22Rv1 (cell line): Measurements from ENCODE around the gene SYNCRIP.

ENCODE experiments used
- ZFX ChIP-seq: fragments of 450-650 bp; IDR thresholded peaks from 2 replicates; pipeline ENCODE4 v1.6.1; 2017; ENCODE audit warnings: antibody characterized with exemption, borderline replicate concordance
- TF ChIP-seq, protein P1 (sequence below): fragments of 450-650 bp; IDR thresholded peaks from 2 replicates; pipeline ENCODE4 v1.5.1; 2017; ENCODE audit warnings: mild to moderate bottlenecking

GRCh38 chr6:85637579-85637978 lies 5.1 kb downstream of the SYNCRIP start:
- TF ChIP-seq, protein P1, sequence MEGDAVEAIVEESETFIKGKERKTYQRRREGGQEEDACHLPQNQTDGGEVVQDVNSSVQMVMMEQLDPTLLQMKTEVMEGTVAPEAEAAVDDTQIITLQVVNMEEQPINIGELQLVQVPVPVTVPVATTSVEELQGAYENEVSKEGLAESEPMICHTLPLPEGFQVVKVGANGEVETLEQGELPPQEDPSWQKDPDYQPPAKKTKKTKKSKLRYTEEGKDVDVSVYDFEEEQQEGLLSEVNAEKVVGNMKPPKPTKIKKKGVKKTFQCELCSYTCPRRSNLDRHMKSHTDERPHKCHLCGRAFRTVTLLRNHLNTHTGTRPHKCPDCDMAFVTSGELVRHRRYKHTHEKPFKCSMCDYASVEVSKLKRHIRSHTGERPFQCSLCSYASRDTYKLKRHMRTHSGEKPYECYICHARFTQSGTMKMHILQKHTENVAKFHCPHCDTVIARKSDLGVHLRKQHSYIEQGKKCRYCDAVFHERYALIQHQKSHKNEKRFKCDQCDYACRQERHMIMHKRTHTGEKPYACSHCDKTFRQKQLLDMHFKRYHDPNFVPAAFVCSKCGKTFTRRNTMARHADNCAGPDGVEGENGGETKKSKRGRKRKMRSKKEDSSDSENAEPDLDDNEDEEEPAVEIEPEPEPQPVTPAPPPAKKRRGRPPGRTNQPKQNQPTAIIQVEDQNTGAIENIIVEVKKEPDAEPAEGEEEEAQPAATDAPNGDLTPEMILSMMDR, result no peak
- TF ChIP-seq ZFX, result no peak
